ENCODE results near the gene KCNJ8. TPM values are rescaled to one million over a fixed set of nuclear protein-coding genes. Genes with fewer than 3 reads are reported as not detected.
A peak's percentile ranks its signal among the peaks of the same experiment; 100 is the strongest.

Gene KCNJ8
- total RNA-seq (100 to 1,000 TPM in 2 of 10 donors, 10 to 100 TPM in 8; 46.0 to 128 (median 54.8) TPM), polyA plus RNA-seq (10 to 100 TPM; 13.8 to 87.8 TPM)
- long read RNA-seq, donor 1, transcript KCNJ8-201 (3 exons, 2,389 nt) = major isoform, 97 of 134 reads
- long read RNA-seq, donor 1, partial matches to known transcripts = 22 of 134 reads
- long read RNA-seq, donor 1, other reads (novel, unspliced or antisense) = 15 of 134 reads
- long read RNA-seq, donor 2, transcript KCNJ8-201 (3 exons, 2,389 nt) = major isoform, 51 of 75 reads
- long read RNA-seq, donor 2, partial matches to known transcripts = 13 of 75 reads
- long read RNA-seq, donor 2, other reads (novel, unspliced or antisense) = 11 of 75 reads
- long read RNA-seq, donor 3, transcript KCNJ8-201 (3 exons, 2,389 nt) = major isoform, 225 of 290 reads
- long read RNA-seq, donor 3, partial matches to known transcripts = 51 of 290 reads
- long read RNA-seq, donor 3, other reads (novel, unspliced or antisense) = 14 of 290 reads

- intact Hi-C loops (cut with DNase I) = loop anchor here in 7 of 10 donors (2.0 to 5.0 kb wide), 7 partner anchors 38 to 168 kb away; partner anchors contain the start of gene ABCC9 (in 5 of the 7)
- peaks cover 0 to 51% (median 0%) of the 10 kb centered on the region in 7 donors for H3K27me3 ChIP-seq
- peak within 1 kb of the TSS; percentile 82 to 97 (median 91) for H3K27ac ChIP-seq
- WGBS, 2 donors = 0 to 1% methylated on average over 49 of the region's 49 CpGs
- H3K4me1 ChIP-seq = peaks cover 0 to 39% (median 6%) of the 10 kb centered on the region in 9 donors
- ATAC-seq (peak; percentile 88 to 97 (median 94)), DNase-seq (peak; percentile 90 to 92)
- peak within 1 kb of the TSS; percentile 30 to 78 (median 70) for H3K4me3 ChIP-seq
- H3K9me3 ChIP-seq = no peaks in the 10 kb centered on the region
- peaks cover 0 to 32% (median 0%) of the 10 kb centered on the region in 9 donors for H3K36me3 ChIP-seq
- TF ChIP-seq CTCF (IDR thresholded peaks at IDR 0.05) = no peak
Observed at GRCh38 chr12:21774358-21775132, at the start of gene KCNJ8. Gene KCNJ8, minus strand, starts transcription at chr12:21774706. Its CDS starts 1,090 bp downstream, at chr12:21773616.

GRCh38 chr12:21823581-21823980, 49.1 kb upstream of the KCNJ8 start:
- peak; percentile 44 to 93 (median 83) for ATAC-seq
- peaks cover 0 to 53% (median 16%) of the 10 kb centered on the region in 9 donors for H3K4me1 ChIP-seq
- H3K9me3 ChIP-seq = no peaks in the 10 kb centered on the region
- 61 to 66% methylated on average over 8 of the region's 8 CpGs for WGBS, 2 donors
- peaks cover 0 to 22% (median 0%) of the 10 kb centered on the region in 9 donors for H3K36me3 ChIP-seq
- H3K27me3 ChIP-seq = no peaks in the 10 kb centered on the region
- peak; percentile 43 to 59 for DNase-seq
- no peak overlapping the region for H3K4me3 ChIP-seq
- peak overlapping the region in 9 of 10 donors; percentile 22 to 70 (median 58) for H3K27ac ChIP-seq
- TF ChIP-seq CTCF (IDR thresholded peaks at IDR 0.05) = no peak
- intact Hi-C loops (cut with DNase I) = no loop called here

GRCh38 chr12:21819678-21820077, 45.2 kb upstream of the KCNJ8 start:
- Histone ChIP-seq H3K9me3 (no peaks in the 10 kb centered on the region), H3K4me3 (no peak overlapping the region), H3K36me3 (peaks cover 0 to 18% (median 0%) of the 10 kb centered on the region in 9 donors), H3K27ac (peak overlapping the region in 6 of 10 donors; percentile 6 to 63 (median 38)), H3K4me1 (peaks cover 0 to 48% (median 12%) of the 10 kb centered on the region in 9 donors), H3K27me3 (no peaks in the 10 kb centered on the region)
- no peak for TF ChIP-seq CTCF (IDR thresholded peaks at IDR 0.05)
- no peak for DNase-seq
- ATAC-seq = no peak
- intact Hi-C loops (cut with DNase I) = loop anchor here in 2 of 10 donors (5.0 to 10.0 kb wide), 3 partner anchors 42 to 105 kb away; partner anchors contain the start of gene KCNJ8 (in 1 of the 2)

- Histone ChIP-seq H3K4me3 (no peak overlapping the region), H3K27me3 (no peaks in the 10 kb centered on the region), H3K36me3 (peaks cover 0 to 23% (median 0%) of the 10 kb centered on the region in 9 donors), H3K27ac (peak overlapping the region in 6 of 10 donors; percentile 6 to 63 (median 38)), H3K9me3 (no peaks in the 10 kb centered on the region), H3K4me1 (peaks cover 0 to 50% (median 12%) of the 10 kb centered on the region in 9 donors)
- ATAC-seq = peak in 1 of 8 donors; percentile 13
- intact Hi-C loops (cut with DNase I) = loop anchor here in 2 of 10 donors (5.0 to 10.0 kb wide), 3 partner anchors 42 to 104 kb away; partner anchors contain the start of gene KCNJ8 (in 1 of the 2)
- WGBS, 2 donors = 19 to 22% methylated on average over 2 of the region's 2 CpGs
- DNase-seq = no peak
- TF ChIP-seq CTCF (IDR thresholded peaks at IDR 0.05) = no peak
Observed at GRCh38 chr12:21819236-21819635, 44.7 kb upstream of the KCNJ8 start.
